GM12864 (cell line): Measurements from ENCODE around the gene LTBP1.

Experiments
- DNase-seq: peaks from one replicate; pipeline ENCODE4 v3.0.0-alpha.2; 2011; ENCODE audit warnings: low read depth
- H3K4me3 ChIP-seq: 2 replicates; pipeline ENCODE4 v1.5.1; 2011; ENCODE audit warnings: mild to moderate bottlenecking, low read depth, low read length, control low read depth
- TF ChIP-seq, protein P1 (sequence below): IDR thresholded peaks from 2 replicates; pipeline ENCODE4 v1.5.1; 2011; ENCODE audit warnings: low read depth, mild to moderate bottlenecking, moderate library complexity, low read length, control low read depth, inconsistent platforms; ENCODE audit errors: missing control alignments

The LTBP1 gene

GRCh38 chr2:33430077-33430476 is 483.3 kb downstream of the LTBP1 start:
- H3K4me3 ChIP-seq, result no peak overlapping the region
- TF ChIP-seq, protein P1, sequence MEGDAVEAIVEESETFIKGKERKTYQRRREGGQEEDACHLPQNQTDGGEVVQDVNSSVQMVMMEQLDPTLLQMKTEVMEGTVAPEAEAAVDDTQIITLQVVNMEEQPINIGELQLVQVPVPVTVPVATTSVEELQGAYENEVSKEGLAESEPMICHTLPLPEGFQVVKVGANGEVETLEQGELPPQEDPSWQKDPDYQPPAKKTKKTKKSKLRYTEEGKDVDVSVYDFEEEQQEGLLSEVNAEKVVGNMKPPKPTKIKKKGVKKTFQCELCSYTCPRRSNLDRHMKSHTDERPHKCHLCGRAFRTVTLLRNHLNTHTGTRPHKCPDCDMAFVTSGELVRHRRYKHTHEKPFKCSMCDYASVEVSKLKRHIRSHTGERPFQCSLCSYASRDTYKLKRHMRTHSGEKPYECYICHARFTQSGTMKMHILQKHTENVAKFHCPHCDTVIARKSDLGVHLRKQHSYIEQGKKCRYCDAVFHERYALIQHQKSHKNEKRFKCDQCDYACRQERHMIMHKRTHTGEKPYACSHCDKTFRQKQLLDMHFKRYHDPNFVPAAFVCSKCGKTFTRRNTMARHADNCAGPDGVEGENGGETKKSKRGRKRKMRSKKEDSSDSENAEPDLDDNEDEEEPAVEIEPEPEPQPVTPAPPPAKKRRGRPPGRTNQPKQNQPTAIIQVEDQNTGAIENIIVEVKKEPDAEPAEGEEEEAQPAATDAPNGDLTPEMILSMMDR, result no peak
- no peak for DNase-seq

GRCh38 chr2:33430856-33431255 is 484.1 kb downstream of the LTBP1 start:
- no peak overlapping the region for H3K4me3 ChIP-seq
- no peak for DNase-seq
- TF ChIP-seq, protein P1, result no peak

- TF ChIP-seq, protein P1, result no peak
- no peak for DNase-seq
- no peak overlapping the region for H3K4me3 ChIP-seq
These were observed 486.1 kb downstream of the LTBP1 start for GRCh38 chr2:33432871-33433270.

DNA sequence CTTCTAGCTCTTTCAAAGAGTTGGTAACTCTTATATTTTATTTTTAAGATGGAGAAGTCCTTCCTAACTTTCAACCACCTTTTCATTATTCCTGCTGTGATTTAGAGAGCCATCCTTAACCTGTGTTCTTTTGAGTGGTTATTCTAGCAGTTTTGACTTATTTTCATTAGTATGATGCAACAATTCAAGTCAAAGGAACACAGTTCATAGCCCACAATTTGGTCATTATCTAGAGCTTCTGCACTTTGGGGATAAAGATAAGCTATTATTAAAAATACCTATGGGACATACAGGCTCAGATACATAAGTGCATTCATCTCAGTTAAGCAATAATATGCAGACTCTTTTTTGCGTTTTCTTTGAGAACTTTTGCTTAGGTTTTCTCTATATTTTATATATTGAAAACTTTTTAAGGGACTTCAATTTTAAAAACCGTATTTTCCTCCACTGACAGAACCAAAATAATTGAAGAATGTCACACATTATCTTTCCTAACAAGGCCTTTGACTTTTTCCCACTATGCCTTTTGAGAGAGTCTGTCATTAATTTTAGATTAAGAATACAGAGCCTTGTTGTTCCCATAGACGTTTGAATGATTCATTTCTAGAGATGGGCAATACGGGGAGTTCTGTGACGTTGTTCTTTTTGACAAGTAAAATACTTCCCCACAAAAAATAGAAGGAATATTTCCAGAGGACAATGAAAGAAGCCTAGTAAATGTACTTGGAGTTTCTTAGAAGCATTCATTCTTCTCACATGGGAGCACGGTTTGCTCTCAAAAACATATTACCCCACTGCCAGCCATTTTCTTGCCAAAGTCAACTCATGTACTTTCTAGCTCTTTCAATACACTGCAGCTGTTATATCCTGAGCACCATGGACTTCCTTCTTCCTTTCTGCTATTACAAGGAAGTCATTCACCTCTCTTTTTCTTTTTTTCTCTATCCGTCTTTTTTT is 486.8 kb downstream of the LTBP1 start:
- TF ChIP-seq, protein P1, result no peak
- DNase-seq, result no peak
- H3K4me3 ChIP-seq, result no peak overlapping the region

DNA sequence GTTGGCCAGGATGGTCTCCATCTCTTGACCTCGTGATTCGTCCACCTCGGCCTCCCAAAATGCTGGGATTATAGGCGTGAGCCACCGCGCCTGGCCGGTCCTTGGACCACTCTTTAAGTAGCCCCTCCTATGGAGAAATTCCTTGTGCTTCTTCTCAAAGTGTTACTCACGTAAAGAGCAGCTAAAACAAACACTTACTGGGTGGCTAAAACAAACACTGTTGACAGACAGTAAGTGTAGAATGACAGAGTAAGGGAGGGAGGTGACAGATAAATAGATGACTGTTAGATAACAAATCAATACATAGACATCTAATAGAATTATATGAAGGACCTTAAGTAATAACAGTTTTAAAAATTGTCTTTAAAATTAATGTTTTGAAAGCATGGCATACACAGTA is 488.8 kb downstream of the LTBP1 start:
- TF ChIP-seq, protein P1, result no peak
- DNase-seq, result no peak

DNA sequence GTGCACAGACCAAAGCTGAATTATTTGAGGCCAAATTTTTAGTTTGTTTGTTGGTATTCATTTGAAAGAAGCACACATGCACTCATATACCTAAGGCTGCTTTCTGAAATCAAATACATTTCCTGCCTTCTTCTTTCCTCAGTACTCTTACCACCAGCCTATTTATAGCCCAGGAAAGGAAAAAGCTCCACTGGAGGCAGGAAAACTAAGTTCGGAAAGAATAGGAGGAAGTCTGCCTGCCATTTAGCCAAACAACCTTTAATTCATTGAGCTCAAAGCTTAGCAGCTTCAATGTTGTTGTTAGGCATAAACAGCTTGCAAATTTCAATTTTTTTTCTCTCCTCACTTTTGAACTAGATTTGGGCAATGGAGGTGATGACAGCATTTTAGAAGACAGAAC is 489.3 kb downstream of the LTBP1 start:
- no peak for DNase-seq
- TF ChIP-seq, protein P1, result no peak
- H3K4me3 ChIP-seq, result no peak overlapping the region

More for the DNA sequence above, 488.8 kb downstream of the LTBP1 start:
- H3K4me3 ChIP-seq, result no peak overlapping the region
